HCT116 (cell line): Measurements from ENCODE around the gene NOX4.

Experiments
- EGR1 ChIP-seq: IDR thresholded peaks from 2 replicates; pipeline ENCODE4 v1.6.1; 2012; ENCODE audit warnings: low read depth
- ELF1 ChIP-seq: IDR thresholded peaks from 2 replicates; pipeline ENCODE4 v1.6.1; 2012; ENCODE audit warnings: low read depth, borderline replicate concordance
- EZH2 ChIP-seq: fragments of 200-600 bp; sonication (generic); IDR thresholded peaks from 2 replicates; pipeline ENCODE4 v1.6.1; 2017; ENCODE audit warnings: antibody characterized with exemption, mixed run types
- EZH2phosphoT487 ChIP-seq: fragments of 200-600 bp; IDR thresholded peaks from 2 replicates; pipeline ENCODE4 v1.6.1; 2018; ENCODE audit warnings: antibody characterized with exemption, borderline replicate concordance
- JUND ChIP-seq: IDR thresholded peaks from 2 replicates; pipeline ENCODE4 v1.6.1; 2012
- POLR2A ChIP-seq: IDR thresholded peaks from 2 replicates; pipeline ENCODE4 v1.7.0; 2011; ENCODE audit warnings: borderline replicate concordance; ENCODE audit not compliant: insufficient read depth, insufficient read length; ENCODE audit errors: extremely low read depth
- POLR2AphosphoS5 ChIP-seq: IDR thresholded peaks from 2 replicates; pipeline ENCODE4 v1.6.1; 2011; ENCODE audit warnings: mild to moderate bottlenecking, low read depth, low read length, moderate library complexity
- RAD21 ChIP-seq: IDR thresholded peaks from 2 replicates; pipeline ENCODE4 v1.6.1; 2012; ENCODE audit warnings: low read depth, mild to moderate bottlenecking
- SP1 ChIP-seq: IDR thresholded peaks from 2 replicates; pipeline ENCODE4 v1.6.1; 2012; ENCODE audit warnings: low read depth
- ZFX ChIP-seq: fragments of 450-650 bp; IDR thresholded peaks from 2 replicates; pipeline ENCODE4 v1.6.1; 2017
- TF ChIP-seq, protein P1 (sequence below): IDR thresholded peaks from 2 replicates; pipeline ENCODE4 v1.6.1; 2012; ENCODE audit warnings: low read depth
- TF ChIP-seq, protein P2 (sequence below), 3 experiments: fragments of 200-600 bp in 1 of 3; sonication (generic) in 1 of 3; IDR thresholded peaks in 2 of 3; conservative IDR thresholded peaks in 1 of 3; 2 replicates each; pipeline ENCODE4 v1.5.1; 2012 to 2017; ENCODE audit warnings: low read depth in 2 of 3, low read length in 2 of 3, antibody characterized with exemption in 1 of 3, borderline replicate concordance in 1 of 3, control low read depth in 1 of 3, mild to moderate bottlenecking in 1 of 3, mixed read lengths in 1 of 3, mixed run types in 1 of 3, moderate library complexity in 1 of 3; ENCODE audit not compliant: insufficient read depth in 1 of 3
- TF ChIP-seq, protein P3 (sequence below): IDR thresholded peaks from 2 replicates; pipeline ENCODE4 v1.6.1; 2012

DNA sequence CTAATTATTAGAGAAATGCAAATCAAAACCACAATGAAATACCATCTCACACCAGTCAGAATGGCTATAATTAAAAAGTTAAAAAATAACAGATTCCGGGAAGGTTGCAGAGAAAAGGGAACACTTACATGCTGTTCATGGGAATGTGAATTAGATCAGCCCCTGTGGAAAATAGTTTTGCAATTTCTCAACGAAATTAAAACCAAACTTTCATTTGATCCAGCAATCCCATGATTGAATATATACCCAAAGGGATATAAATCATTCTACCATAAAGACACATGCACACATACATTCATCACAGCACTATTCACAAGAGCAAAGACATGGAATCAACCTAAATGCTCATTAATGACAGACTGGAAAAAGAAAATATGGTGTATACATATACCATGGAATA is 32.5 kb downstream of the NOX4 start:
- no peak for TF ChIP-seq ZFX
- TF ChIP-seq, protein P1, sequence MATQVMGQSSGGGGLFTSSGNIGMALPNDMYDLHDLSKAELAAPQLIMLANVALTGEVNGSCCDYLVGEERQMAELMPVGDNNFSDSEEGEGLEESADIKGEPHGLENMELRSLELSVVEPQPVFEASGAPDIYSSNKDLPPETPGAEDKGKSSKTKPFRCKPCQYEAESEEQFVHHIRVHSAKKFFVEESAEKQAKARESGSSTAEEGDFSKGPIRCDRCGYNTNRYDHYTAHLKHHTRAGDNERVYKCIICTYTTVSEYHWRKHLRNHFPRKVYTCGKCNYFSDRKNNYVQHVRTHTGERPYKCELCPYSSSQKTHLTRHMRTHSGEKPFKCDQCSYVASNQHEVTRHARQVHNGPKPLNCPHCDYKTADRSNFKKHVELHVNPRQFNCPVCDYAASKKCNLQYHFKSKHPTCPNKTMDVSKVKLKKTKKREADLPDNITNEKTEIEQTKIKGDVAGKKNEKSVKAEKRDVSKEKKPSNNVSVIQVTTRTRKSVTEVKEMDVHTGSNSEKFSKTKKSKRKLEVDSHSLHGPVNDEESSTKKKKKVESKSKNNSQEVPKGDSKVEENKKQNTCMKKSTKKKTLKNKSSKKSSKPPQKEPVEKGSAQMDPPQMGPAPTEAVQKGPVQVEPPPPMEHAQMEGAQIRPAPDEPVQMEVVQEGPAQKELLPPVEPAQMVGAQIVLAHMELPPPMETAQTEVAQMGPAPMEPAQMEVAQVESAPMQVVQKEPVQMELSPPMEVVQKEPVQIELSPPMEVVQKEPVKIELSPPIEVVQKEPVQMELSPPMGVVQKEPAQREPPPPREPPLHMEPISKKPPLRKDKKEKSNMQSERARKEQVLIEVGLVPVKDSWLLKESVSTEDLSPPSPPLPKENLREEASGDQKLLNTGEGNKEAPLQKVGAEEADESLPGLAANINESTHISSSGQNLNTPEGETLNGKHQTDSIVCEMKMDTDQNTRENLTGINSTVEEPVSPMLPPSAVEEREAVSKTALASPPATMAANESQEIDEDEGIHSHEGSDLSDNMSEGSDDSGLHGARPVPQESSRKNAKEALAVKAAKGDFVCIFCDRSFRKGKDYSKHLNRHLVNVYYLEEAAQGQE = no peak
- no peak for TF ChIP-seq EZH2phosphoT487
- TF ChIP-seq RAD21 = no peak
- TF ChIP-seq SP1 = no peak
- TF ChIP-seq, protein P2, sequence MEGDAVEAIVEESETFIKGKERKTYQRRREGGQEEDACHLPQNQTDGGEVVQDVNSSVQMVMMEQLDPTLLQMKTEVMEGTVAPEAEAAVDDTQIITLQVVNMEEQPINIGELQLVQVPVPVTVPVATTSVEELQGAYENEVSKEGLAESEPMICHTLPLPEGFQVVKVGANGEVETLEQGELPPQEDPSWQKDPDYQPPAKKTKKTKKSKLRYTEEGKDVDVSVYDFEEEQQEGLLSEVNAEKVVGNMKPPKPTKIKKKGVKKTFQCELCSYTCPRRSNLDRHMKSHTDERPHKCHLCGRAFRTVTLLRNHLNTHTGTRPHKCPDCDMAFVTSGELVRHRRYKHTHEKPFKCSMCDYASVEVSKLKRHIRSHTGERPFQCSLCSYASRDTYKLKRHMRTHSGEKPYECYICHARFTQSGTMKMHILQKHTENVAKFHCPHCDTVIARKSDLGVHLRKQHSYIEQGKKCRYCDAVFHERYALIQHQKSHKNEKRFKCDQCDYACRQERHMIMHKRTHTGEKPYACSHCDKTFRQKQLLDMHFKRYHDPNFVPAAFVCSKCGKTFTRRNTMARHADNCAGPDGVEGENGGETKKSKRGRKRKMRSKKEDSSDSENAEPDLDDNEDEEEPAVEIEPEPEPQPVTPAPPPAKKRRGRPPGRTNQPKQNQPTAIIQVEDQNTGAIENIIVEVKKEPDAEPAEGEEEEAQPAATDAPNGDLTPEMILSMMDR (IDR thresholded peaks at IDR 0.05 in 2 of 3, conservative IDR thresholded peaks at IDR 0.05 in 1 of 3; ENCODE audit: borderline replicate concordance in 1 of 3, insufficient read depth in 1 of 3, low read depth in 2 of 3, low read length in 2 of 3) = no peak
- no peak for TF ChIP-seq ELF1
- no peak for TF ChIP-seq POLR2A
- no peak for TF ChIP-seq POLR2AphosphoS5
- no peak for TF ChIP-seq EZH2
- TF ChIP-seq EGR1 = no peak
- TF ChIP-seq JUND = no peak
- TF ChIP-seq, protein P3, sequence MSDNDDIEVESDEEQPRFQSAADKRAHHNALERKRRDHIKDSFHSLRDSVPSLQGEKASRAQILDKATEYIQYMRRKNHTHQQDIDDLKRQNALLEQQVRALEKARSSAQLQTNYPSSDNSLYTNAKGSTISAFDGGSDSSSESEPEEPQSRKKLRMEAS = no peak
